Skin epidermis (tissue), 12 donors: Measurements from ENCODE around the gene CRYGN.

Experiments
- H3K27ac ChIP-seq, 21 experiments: fragments of 200-600 bp; sonication (generic) in 11 of 21; one replicate each; pipeline ENCODE4 v1.5.0; 2020; ENCODE audit warnings: mild to moderate bottlenecking in 3 of 21, inconsistent platforms in 2 of 21, moderate library complexity in 2 of 21
- H3K4me3 ChIP-seq, 7 experiments: fragments of 200-600 bp; sonication (generic) in 2 of 7; one replicate each; pipeline ENCODE4 v1.5.0; 2020; ENCODE audit warnings: inconsistent platforms in 2 of 7, mild to moderate bottlenecking in 2 of 7, moderate library complexity in 1 of 7

CRYGN gene

GRCh38 chr7:151411551-151411950, 28.4 kb downstream of the CRYGN start:
- no peak overlapping the region for H3K4me3 ChIP-seq

DNA sequence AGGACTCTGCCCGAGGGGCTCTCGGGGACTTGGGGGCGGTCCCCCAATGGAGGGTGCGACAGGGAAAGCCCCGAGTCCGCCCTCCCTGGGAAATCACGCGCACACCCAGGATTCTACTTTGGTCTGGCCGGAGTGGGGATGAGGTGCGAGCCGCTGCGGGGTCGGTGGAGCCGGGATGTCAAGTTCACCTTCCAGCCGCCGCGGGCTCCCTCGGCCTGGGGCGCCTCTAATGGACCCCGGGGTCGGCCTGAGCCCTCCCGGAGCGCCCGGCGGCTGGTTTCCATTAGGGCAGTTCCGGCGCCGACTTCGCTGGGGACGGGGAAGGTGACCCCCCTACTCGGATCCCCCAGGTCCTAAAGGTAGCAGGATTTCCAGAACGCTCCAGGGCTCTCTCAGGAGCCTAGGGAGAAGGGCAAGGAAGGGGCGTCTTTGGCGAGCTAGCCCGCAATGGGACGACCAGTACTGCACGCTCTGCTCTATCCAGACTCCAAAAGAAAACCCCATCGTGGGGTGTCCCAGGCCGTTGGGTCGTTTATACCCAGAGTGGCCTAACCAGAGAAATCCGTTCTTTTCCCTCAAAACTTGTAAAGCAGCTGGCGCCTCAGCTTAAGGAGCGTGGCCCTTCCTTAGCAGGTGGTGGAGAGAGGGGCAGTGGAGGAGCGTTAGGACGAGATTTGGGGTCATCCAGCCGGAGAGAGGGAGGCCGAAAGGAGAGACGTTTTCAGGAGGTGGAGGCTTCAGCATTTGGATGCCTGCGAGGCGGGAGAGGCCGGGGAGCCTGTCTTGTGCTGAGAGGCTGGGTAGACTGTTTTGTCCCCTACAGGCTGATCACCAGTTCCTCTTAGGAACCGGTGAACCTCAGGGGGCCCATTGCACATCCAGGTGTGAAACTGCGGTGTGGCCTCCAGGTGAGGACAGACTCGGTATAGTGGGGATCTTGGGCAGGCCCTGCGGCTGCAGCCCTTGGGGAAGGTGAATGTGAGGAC, 29.2 kb downstream of the CRYGN start:
- Histone ChIP-seq H3K4me3 (peak overlapping the region in 6 of 7 experiments; percentile 6 to 39 (median 26)), H3K27ac (peak overlapping the region in 6 of 21 experiments; percentile 42 to 83 (median 73))

More at GRCh38 chr7:151411551-151411950, 28.4 kb downstream of the CRYGN start:
- no peak overlapping the region for H3K27ac ChIP-seq

DNA sequence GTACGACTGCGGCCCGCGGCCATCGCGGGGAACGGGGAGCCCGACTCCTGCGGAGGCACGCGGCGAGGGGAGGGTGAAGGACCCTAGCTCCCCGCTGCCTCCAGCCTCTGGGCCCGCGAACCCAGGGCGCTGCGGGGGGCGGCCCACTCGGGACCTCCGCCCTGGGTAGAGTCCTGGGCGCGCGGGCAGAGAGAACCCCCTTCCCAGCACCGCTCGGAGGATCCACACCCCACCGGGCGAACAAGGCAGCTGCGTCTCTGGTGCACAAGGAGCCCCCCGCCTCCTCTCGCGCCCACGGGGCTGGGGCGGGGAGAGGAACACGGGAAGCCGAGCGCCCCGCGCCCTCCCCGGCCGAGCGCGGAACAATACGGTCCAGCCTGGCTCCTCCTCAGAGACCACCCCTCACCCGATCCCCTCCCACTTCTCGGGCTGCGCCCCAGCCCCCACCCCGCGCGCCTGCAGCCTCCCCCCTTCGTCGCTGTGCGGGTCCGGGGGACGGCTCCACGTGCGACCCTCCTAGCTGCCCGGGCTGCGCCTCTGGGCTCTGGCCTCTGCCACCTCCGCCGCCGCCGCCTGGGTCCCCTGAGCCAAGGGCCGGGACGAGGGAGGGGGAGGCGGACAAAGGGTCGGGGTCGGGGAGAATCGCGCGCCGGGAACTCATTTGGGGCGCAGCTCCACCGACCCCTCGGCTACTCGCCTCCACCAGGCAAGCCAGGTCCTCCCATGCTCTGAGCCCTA, 30.1 kb downstream of the CRYGN start, which contains the start of gene WDR86:
TSS of gene WDR86 (minus strand) at position 372 of the 738 bp plus-strand sequence. CDS start 449 bp downstream, outside the sequence.
- Histone ChIP-seq H3K4me3 (peak within 1 kb of the TSS; percentile 6 to 39 (median 24)), H3K27ac (peak within 1 kb of the TSS in 15 of 21 experiments; percentile 5 to 83 (median 54))

DNA sequence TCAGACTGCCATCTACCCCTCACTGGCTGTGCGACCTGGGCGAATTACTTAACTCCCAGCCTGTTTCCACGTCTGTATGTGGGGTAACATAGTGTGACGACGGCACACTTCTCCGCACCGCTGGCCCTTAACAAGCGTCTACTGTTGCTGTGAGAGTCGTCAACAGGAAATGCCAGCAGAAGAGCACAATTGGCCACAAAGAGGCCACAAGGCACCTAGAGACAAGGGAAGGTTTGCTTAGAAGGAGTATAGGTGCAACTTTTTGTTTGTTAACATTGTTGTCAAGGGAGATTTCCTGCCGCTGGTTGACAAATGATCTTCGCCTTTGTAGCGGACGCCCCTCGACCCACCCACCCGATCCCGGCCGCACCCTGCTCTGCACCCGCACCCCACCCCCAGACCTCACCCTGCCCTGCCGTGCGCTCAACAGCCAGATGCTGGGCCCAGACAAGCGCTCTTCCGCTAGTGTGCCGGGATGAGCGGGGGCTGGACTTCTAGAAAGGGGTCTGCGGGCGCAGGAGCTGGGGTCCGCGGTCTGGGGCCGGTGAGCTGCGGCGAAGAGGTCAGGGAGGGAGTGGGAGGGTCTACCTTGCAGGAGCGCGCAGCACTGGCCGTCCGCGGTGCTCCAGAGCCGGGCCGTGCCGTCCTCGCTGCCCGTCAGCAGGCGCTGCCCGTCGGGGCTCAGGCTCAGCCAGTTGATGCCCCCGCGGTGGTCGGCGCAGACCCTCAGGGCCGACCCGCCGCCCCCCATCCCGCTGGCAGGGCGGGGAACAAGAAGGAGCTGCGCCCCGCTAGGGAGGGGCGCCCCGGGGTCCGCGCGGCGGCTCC, 30.9 kb downstream of the CRYGN start:
- Histone ChIP-seq H3K27ac (peak overlapping the region in 15 of 21 experiments; percentile 5 to 83 (median 54)), H3K4me3 (peak overlapping the region; percentile 0 to 39 (median 22))

DNA sequence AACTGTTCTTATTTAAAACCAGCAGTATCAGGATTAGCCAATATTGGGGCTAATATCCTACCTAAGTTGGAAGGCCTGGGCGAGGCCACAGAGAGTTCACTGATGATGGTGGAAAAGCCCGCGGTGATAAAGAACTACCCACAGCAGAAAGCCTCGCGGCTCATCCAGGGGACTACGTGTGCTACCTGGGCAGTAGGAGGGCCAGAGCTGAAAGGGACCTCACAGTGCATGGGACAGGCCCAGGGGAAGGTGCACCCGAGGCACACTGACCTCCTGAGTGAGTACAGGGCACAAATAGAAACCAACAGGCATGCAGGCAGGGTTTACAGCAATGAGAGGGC, 31.5 kb downstream of the CRYGN start:
- H3K27ac ChIP-seq = peak overlapping the region in 3 of 21 experiments; percentile 29 to 83 (median 72)
- no peak overlapping the region for H3K4me3 ChIP-seq

DNA sequence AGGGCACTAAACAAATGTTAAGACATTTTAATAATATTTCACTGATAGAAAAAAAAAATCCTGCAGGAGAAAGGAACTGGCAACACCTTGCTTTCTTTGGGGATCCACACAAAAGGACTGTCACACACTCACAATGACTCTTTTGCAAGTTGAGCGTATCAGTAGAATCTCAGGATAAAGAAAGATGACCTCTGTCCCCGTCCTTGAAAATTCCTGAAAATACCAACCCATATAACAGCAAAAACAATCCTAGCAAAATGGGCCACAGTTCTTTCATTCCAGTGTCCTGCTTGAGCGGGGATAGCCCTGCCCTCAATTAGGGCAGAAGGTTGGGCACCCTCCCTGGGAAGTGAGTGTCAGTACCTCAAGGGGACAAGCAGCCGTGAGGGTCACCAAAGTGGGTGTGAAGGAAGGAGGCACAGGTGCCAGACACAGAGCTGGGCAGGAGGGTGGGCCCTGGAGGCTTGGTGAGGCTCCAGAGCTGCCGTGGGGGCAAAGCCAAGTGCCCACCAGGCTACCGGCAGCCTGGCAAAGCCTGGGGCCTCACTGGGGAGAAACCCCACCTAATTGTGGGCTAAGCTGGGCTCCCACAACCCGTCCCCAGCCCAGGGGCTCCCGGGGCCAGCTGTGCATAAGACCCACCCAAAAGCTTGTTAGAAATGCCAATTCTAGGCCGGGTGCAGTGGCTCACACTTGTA, 32.9 kb downstream of the CRYGN start:
- no peak overlapping the region for H3K4me3 ChIP-seq
- H3K27ac ChIP-seq = no peak overlapping the region

- Histone ChIP-seq H3K27ac (no peak overlapping the region), H3K4me3 (no peak overlapping the region)
These were observed 33.7 kb downstream of the CRYGN start for GRCh38 chr7:151406051-151406875.

DNA sequence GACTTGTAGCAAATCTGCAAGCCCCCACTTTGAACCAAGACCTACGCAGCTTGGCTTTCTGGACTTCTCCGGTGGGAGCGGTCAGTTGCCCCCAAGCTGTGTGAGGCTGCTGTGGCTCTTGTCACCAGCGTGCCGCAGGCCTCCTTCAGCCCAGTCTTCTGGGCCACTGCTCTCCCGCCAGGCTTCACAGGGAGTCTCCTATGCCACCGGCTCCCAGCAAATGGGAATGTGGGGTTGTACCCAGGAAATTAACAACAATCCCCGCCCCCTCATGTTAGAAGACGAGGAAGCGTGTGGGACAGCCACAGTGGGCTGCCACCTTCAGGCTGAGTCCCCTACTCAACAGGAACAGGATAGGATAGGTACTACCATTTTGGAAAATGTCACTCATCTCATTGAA, 34.4 kb downstream of the CRYGN start:
- no peak overlapping the region for H3K4me3 ChIP-seq
- no peak overlapping the region for H3K27ac ChIP-seq

DNA sequence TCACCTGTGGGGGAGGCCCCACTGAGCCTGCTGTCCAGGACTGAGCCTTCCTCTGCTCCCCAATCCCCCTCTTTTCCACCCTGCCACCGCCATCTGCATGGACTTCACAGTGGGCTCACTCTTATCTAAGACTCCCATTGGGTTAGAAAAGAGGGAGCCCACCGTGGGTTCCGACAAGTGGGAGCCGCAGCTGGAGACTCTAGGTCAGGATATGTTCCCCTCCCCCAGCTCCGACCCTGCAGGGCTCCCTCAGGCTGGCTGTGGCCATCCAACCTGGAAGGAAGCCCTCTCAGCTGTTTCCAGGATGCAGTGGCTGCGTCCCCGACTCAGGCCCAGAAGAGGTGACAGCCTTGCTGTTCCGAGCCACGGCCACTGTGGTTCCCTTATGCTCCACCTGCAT, 34.9 kb downstream of the CRYGN start:
- Histone ChIP-seq H3K4me3 (no peak overlapping the region), H3K27ac (no peak overlapping the region)

- Histone ChIP-seq H3K4me3 (no peak overlapping the region), H3K27ac (no peak overlapping the region)
These were observed 35.5 kb downstream of the CRYGN start for GRCh38 chr7:151404216-151405011.

- H3K4me3 ChIP-seq = no peak overlapping the region
- no peak overlapping the region for H3K27ac ChIP-seq
These were observed 36.2 kb downstream of the CRYGN start for GRCh38 chr7:151403764-151404163.

DNA sequence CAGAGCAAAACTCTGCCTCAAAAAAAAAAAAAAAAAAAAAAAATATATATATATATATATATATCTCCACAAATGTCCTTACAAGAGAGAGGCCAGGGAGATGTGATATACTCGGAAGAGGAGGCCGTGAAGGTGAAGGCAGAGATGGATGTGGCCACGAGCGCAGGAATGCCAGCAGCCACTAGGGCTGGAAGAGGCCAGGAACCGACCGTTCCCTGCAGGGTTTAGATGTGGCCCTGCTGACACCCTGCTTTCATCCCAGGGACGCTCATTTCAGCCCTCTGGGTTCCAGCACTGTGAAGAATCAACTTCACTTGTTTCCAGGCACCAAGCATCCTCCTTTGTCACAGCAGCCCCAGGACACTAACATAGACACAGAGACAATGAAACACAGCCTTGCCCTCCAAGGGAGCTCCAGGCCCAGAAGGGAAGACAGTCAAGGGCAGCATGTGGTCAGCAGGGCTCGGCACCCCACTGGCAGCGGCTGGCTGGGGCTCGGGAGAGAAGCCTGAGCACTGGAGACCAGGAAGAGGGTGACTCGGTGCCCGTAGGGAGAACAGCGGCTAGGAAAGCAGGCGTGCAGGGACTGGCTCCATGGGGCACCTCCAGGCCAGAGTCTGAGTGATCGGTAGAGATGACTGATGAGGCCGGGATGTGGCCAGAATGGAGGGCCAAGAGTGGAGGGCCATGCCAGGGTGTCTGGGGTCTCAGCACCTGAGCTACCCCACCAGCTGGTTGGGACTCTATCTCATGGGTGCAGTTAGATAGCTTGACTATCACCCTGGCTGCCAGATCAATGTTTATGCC, 37.7 kb downstream of the CRYGN start:
- H3K27ac ChIP-seq = no peak overlapping the region
- H3K4me3 ChIP-seq = no peak overlapping the region

DNA sequence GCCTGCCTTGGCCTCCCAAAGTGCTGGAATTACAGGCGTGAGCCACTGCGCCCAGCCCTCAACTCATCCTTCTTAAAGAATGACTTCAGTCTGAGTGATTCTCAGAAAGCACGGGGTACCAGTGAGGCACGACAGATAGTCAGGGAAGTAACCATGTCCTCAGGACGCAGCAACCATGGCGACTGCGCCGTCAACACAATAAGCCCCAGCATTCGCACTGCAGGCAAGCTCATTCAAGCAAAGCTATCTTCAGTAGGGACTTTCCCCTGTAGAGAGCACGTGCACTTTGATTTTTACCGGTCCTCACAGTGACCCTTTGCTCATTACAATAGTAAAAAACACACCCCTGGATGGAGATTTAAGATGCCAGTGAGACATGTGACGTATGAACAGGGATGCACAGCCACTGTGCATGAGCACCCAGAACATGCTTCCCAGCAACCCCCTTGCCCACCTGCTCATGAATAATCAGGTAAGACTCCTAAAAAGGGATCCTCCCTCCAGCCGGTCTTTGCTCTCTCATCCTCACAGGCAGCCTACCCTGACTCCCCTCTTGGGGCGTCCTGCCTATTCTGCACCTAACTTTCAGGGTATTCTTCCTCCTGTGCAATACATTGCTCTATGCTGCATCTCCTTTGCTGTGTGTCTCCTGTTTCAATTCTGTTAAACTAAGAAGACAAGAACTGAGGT, 39.2 kb downstream of the CRYGN start:
- Histone ChIP-seq H3K27ac (no peak overlapping the region), H3K4me3 (no peak overlapping the region)

DNA sequence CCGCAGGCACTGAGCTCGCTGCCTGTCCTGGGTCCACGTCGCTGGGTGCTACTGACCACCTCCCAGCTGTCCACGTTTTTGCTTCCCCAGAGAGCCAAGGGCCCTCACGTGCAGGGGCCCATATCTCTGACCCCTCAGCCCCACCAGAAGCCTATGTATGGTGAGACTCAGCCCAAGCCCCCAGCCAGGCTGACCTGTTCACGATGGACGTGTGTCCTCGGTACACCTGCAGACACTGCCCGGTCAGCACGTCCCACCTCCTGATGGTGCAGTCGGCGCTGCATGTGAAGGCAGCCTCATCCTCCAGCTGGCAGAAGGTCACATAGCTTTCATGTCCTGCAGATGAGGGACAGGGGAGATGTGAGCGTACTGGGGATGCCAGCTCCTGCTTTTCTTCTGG, 40.0 kb downstream of the CRYGN start:
- Histone ChIP-seq H3K4me3 (no peak overlapping the region), H3K27ac (no peak overlapping the region)

- H3K4me3 ChIP-seq = no peak overlapping the region
- H3K27ac ChIP-seq = no peak overlapping the region
These were observed 40.7 kb downstream of the CRYGN start for GRCh38 chr7:151399305-151399601.
